VCaP (cell line): ENCODE data around the gene UNC119.
A peak's percentile ranks its signal among the peaks of the same experiment; 100 is the strongest.

Experiments used
- H3K27ac ChIP-seq: fragments of 450-650 bp; 2 replicates; pipeline ENCODE4 v1.5.1; 2017
- TF ChIP-seq, protein P1 (sequence below): fragments of 450-650 bp; conservative IDR thresholded peaks from 2 replicates; pipeline ENCODE4 v1.5.1; 2017; ENCODE audit warnings: mild to moderate bottlenecking, moderate library complexity

The UNC119 gene

GRCh38 chr17:28547623-28548416, 4.6 kb downstream of the UNC119 start:
- TF ChIP-seq, protein P1, sequence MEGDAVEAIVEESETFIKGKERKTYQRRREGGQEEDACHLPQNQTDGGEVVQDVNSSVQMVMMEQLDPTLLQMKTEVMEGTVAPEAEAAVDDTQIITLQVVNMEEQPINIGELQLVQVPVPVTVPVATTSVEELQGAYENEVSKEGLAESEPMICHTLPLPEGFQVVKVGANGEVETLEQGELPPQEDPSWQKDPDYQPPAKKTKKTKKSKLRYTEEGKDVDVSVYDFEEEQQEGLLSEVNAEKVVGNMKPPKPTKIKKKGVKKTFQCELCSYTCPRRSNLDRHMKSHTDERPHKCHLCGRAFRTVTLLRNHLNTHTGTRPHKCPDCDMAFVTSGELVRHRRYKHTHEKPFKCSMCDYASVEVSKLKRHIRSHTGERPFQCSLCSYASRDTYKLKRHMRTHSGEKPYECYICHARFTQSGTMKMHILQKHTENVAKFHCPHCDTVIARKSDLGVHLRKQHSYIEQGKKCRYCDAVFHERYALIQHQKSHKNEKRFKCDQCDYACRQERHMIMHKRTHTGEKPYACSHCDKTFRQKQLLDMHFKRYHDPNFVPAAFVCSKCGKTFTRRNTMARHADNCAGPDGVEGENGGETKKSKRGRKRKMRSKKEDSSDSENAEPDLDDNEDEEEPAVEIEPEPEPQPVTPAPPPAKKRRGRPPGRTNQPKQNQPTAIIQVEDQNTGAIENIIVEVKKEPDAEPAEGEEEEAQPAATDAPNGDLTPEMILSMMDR: peak; percentile 98
- H3K27ac ChIP-seq: no peak overlapping the region

DNA sequence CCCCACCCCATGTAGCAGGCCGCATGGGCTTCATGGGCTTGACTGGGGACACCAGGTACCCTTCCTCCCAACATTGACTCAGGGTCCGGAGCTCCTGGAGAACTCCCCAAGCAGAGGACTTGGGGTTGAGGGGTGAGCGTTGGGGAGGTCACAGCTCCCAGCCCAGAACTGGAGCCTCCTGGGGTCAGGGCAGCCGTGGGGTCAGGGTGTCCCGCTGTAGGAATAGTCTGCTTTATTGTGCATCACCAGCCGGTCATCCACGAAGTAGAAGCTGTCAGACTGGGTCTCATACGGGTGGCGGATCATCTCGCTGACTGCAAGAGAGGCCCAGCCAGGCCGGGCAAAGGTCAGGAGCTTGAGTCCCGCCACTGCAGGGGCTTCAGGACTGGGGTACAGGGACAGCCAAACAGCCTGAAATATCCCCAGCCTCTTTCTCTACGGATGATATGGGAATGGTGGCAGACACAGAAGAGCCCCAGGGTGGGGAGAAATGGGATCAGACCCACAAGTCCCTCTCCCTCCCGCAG, 5.3 kb downstream of the UNC119 start:
- no peak overlapping the region for H3K27ac ChIP-seq
- TF ChIP-seq, protein P1: no peak

DNA sequence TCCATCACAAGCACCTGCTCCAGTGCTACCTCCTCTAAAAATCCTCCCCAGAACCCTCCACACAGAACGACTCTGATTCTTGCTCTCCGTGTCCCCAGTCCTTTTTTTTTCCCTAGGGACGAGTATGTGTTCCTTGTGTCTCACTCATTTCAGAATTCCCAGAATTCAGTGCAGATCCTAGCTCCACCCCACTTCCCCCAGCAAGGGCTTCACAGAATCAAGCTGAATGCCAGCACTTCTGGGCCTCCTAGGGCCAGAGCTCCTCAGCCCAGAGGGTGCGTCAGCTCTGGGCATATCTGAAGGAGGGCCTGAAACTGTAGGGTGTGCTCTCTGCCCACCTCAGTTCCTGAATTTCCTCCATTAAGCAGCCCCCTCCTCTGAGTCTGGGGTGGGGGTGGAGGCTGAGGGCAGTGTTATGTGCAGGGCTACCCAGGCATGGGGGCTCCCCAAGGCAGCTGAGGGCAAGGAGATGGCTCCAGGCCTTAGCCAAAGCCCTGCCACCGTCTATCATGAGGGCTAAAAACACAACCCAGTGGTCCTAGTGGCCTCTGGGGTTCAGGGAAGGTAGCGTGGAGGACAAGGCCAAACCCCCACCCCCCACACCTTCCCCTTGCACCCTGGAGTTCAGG, 6.5 kb downstream of the UNC119 start:
- H3K27ac ChIP-seq: no peak overlapping the region
- TF ChIP-seq, protein P1: no peak

DNA sequence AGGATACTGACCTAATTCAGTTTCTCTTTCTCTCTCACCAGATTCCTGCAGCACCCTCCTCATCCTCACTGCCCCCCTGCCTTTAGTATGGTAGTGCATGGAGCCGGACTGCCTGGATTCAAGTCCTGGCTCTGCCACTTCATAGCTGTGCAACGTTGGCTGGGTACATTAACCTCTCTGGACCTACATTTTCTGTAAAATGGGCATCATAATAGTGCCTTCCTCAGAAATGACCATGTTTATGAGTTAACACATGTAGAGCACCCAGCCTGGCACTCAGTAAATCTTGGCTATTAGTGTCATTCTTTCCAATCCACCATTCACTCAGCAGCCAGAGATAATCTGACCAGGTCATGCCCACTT, 7.3 kb downstream of the UNC119 start:
- TF ChIP-seq, protein P1: no peak
- no peak overlapping the region for H3K27ac ChIP-seq

- TF ChIP-seq, protein P1: no peak
- no peak overlapping the region for H3K27ac ChIP-seq
Observed at GRCh38 chr17:28544402-28545140, 7.9 kb downstream of the UNC119 start.

DNA sequence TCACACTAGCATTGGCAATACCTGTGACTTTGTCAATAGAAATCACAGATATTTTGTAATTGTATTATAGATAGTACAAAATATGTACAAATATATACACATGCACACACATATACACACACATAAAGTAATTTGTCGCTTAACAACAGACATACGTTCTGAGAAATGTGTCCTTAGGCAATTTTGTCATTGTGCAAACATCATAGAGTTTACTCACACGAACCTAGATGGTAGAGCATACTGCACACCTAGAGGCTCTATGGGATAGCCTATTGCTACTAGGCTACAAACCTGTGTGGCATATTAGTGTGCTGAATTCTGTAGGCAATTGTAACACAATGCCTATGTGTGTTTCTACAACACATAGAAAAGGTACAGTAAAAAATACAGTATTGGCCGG, 11.0 kb downstream of the UNC119 start:
- TF ChIP-seq, protein P1: no peak
- H3K27ac ChIP-seq: no peak overlapping the region

- TF ChIP-seq, protein P1: no peak
Observed at GRCh38 chr17:28540231-28540630, 12.2 kb downstream of the UNC119 start.

More at GRCh38 chr17:28540231-28540630, 12.2 kb downstream of the UNC119 start:
- peak overlapping the region; percentile 40 for H3K27ac ChIP-seq
